MM.1S (cell line): ENCODE data around the gene ZMIZ2.

Source experiments
- DNase-seq: peaks from one replicate; pipeline ENCODE4 v3.0.0-alpha.2; 2015
- H2AFZ ChIP-seq: fragments of 300-600 bp; sonication (generic); 2 replicates; pipeline ENCODE4 v1.6.0; 2016; ENCODE audit warnings: antibody characterized with exemption, low read length
- H3F3A ChIP-seq: fragments of 300-600 bp; sonication (generic); 2 replicates; pipeline ENCODE4 v1.6.1; 2016; ENCODE audit warnings: mild to moderate bottlenecking, antibody characterized with exemption, low read length, moderate library complexity, mixed read lengths; ENCODE audit not compliant: insufficient read depth
- H3K27ac ChIP-seq: fragments of 300-600 bp; sonication (generic); 2 replicates; pipeline ENCODE4 v1.5.1; 2016; ENCODE audit warnings: mild to moderate bottlenecking, low read length
- H3K27me3 ChIP-seq: fragments of 300-600 bp; sonication (generic); replicated peaks from 2 replicates; pipeline ENCODE4 v1.6.0; 2016; ENCODE audit warnings: low read length; ENCODE audit not compliant: insufficient read depth
- H3K36me3 ChIP-seq: fragments of 300-600 bp; sonication (generic); replicated peaks from 2 replicates; pipeline ENCODE4 v1.6.1; 2016; ENCODE audit warnings: mild to moderate bottlenecking, low read length, mixed read lengths; ENCODE audit not compliant: insufficient read depth
- H3K4me1 ChIP-seq: fragments of 300-600 bp; sonication (generic); 2 replicates; pipeline ENCODE4 v1.6.1; 2016; ENCODE audit warnings: low read length, mixed read lengths
- H3K4me2 ChIP-seq: fragments of 300-600 bp; sonication (generic); 2 replicates; pipeline ENCODE4 v1.6.0; 2016; ENCODE audit warnings: low read depth, low read length
- H3K4me3 ChIP-seq: fragments of 300-600 bp; sonication (generic); 2 replicates; pipeline ENCODE4 v1.5.1; 2016; ENCODE audit warnings: low read length, mixed read lengths
- H3K79me2 ChIP-seq: fragments of 300-600 bp; sonication (generic); 2 replicates; pipeline ENCODE4 v1.6.1; 2016; ENCODE audit warnings: mixed run types, low read length, mixed read lengths
- H3K9ac ChIP-seq: fragments of 300-600 bp; sonication (generic); 2 replicates; pipeline ENCODE4 v1.6.1; 2016; ENCODE audit warnings: low read length, mixed read lengths
- H3K9me2 ChIP-seq: fragments of 300-600 bp; sonication (generic); replicated peaks from 2 replicates; pipeline ENCODE4 v1.6.1; 2016; ENCODE audit warnings: mild to moderate bottlenecking, low read length, mixed read lengths; ENCODE audit not compliant: insufficient read depth
- H3K9me3 ChIP-seq: fragments of 300-600 bp; sonication (generic); replicated peaks from 2 replicates; pipeline ENCODE4 v1.6.1; 2016; ENCODE audit warnings: mild to moderate bottlenecking, low read length, mixed read lengths; ENCODE audit not compliant: insufficient read depth
- H4K20me1 ChIP-seq: fragments of 300-600 bp; sonication (generic); 2 replicates; pipeline ENCODE4 v1.6.1; 2016; ENCODE audit warnings: mild to moderate bottlenecking, low read length, moderate library complexity, mixed read lengths; ENCODE audit not compliant: insufficient read depth
- EZH2 ChIP-seq: fragments of 300-600 bp; sonication (generic); optimal IDR thresholded peaks from 2 replicates; pipeline ENCODE3; 2017; ENCODE audit warnings: low read depth, mild to moderate bottlenecking, antibody characterized with exemption, low read length, mixed read lengths
- EZH2phosphoT487 ChIP-seq: fragments of 300-600 bp; sonication (generic); IDR thresholded peaks from 2 replicates; pipeline ENCODE4 v1.6.1; 2018; ENCODE audit warnings: antibody characterized with exemption, low read length
- TF ChIP-seq, protein P1 (sequence below): fragments of 300-600 bp; sonication (generic); IDR thresholded peaks from 2 replicates; pipeline ENCODE4 v1.5.1; 2016; ENCODE audit warnings: antibody characterized with exemption, low read length, mixed read lengths

ZMIZ2 gene

DNA sequence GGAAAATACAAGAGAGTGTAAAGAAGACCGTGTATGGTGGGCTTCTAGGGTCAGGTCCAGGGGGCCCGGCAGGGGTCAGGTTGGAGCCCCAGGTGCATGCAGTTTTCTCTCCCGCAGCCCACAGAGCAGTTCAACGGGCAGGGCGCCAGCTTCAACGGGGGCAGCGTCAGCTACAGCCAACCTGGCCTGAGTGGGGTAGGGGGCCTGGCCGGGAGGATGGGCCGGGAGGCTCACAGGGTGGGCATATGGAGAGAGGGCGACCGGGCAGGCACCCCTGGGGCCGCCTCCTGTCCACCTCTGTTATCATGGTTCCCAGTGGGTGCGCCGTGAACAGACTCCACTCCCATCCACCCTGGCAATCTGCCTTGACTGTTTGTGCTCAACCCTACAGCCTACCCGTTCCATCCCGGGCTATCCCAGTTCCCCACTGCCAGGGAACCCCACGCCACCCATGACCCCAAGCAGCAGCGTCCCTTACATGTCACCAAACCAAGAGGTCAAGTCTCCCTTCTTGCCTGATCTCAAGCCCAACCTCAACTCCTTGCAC lies 11.5 kb downstream of the ZMIZ2 start:
- no peak overlapping the region for H2AFZ ChIP-seq
- no peak overlapping the region for H3K9ac ChIP-seq
- H3K4me1 ChIP-seq = no peaks in the 10 kb centered on the region
- H3K9me2 ChIP-seq = no peaks in the 10 kb centered on the region
- H3K36me3 ChIP-seq = no peaks in the 10 kb centered on the region; the same call in 1 of the 2 replicates
- H3K9me3 ChIP-seq = no peaks in the 10 kb centered on the region
- H3K4me2 ChIP-seq = no peak overlapping the region
- H3K79me2 ChIP-seq = peaks cover 20% of the 10 kb centered on the region
- H3F3A ChIP-seq = no peaks in the 10 kb centered on the region
- TF ChIP-seq EZH2 = no peak
- no peak for TF ChIP-seq EZH2phosphoT487
- TF ChIP-seq, protein P1, sequence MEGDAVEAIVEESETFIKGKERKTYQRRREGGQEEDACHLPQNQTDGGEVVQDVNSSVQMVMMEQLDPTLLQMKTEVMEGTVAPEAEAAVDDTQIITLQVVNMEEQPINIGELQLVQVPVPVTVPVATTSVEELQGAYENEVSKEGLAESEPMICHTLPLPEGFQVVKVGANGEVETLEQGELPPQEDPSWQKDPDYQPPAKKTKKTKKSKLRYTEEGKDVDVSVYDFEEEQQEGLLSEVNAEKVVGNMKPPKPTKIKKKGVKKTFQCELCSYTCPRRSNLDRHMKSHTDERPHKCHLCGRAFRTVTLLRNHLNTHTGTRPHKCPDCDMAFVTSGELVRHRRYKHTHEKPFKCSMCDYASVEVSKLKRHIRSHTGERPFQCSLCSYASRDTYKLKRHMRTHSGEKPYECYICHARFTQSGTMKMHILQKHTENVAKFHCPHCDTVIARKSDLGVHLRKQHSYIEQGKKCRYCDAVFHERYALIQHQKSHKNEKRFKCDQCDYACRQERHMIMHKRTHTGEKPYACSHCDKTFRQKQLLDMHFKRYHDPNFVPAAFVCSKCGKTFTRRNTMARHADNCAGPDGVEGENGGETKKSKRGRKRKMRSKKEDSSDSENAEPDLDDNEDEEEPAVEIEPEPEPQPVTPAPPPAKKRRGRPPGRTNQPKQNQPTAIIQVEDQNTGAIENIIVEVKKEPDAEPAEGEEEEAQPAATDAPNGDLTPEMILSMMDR = no peak
- H3K4me3 ChIP-seq = no peak overlapping the region
- no peak overlapping the region for H3K27ac ChIP-seq
- DNase-seq = no peak
- no peaks in the 10 kb centered on the region for H4K20me1 ChIP-seq
- no peaks in the 10 kb centered on the region for H3K27me3 ChIP-seq

DNA sequence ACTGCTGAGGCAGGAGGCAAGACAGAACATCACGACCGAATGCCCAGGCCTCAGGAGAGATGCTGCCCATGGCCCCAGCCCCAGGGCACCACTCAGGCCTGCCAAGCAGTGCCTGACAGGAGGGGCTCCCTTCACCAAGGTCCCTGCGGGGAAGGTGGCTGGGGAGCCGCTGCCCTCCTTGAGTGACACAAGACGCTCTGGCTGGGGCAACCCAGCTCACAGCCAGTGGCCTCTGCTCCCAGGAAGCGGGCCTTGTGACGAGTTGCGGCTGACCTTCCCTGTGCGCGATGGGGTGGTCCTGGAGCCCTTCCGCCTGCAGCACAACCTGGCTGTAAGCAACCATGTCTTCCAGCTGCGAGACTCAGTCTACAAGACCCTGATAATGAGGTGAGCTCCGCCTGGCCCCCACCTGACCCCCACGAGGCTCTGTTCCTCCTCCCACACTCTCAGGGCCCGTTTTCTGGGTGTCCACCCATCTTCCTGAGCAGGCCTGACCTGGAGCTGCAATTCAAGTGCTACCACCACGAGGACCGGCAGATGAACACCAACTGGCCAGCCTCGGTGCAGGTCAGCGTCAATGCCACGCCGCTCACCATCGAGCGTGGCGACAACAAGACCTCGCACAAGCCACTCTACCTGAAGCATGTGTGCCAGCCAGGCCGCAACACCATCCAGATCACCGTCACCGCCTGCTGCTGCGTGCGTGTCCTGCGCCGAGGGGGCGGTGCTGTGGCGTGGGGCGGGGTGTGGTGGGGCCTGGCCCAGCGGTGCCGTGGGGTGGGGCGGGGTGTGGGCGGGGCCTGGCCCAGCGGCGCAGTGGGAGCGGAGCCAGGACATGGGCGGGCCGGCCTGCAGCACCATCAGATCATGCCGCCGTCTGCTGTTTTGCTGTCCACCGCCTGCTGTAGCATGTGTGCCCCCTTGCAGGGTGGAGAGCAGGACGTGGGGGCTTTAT lies 12.8 kb downstream of the ZMIZ2 start:
- peaks cover 2% of the 10 kb centered on the region for H3K36me3 ChIP-seq
- H3K27ac ChIP-seq = no peak overlapping the region
- peaks cover 6% of the 10 kb centered on the region; the same call in 1 of the 2 replicates for H3K79me2 ChIP-seq
- H2AFZ ChIP-seq = no peak overlapping the region
- H3K9me3 ChIP-seq = no peaks in the 10 kb centered on the region
- no peak for DNase-seq
- no peak overlapping the region for H3K9ac ChIP-seq
- no peak overlapping the region for H3K4me2 ChIP-seq
- H3K27me3 ChIP-seq = no peaks in the 10 kb centered on the region
- H3K9me2 ChIP-seq = no peaks in the 10 kb centered on the region
- no peak for TF ChIP-seq EZH2
- TF ChIP-seq, protein P1 = no peak
- no peaks in the 10 kb centered on the region for H3K4me1 ChIP-seq
- H3K4me3 ChIP-seq = no peak overlapping the region
- no peaks in the 10 kb centered on the region for H4K20me1 ChIP-seq
- H3F3A ChIP-seq = no peaks in the 10 kb centered on the region

DNA sequence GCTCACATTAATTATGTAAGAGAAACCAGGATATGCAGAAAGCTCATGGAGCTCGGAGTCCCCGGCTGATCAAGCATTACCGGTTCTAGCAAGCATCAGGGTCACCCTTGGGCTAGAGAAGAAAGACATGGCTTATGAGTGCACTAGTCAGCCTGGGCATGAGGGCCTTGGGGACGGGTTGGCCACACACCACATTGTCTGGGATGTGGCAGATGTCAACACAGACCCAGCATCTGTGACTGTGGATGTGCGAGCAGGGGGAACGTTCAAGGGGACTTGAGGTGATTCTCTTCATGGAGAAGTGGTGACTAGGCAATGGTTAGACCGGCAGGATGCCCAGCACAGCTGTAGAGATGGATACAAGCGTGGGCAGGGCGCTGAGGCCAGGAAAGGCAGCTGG lies 13.7 kb downstream of the ZMIZ2 start:
- no peaks in the 10 kb centered on the region for H3K9me2 ChIP-seq
- H3K79me2 ChIP-seq = no peaks in the 10 kb centered on the region; the same call in 1 of the 2 replicates
- H3K9ac ChIP-seq = no peak overlapping the region

More for the DNA sequence above, 13.7 kb downstream of the ZMIZ2 start:
- H3K36me3 ChIP-seq = peaks cover 4% of the 10 kb centered on the region
- H3K4me3 ChIP-seq = no peak overlapping the region
- H3F3A ChIP-seq = no peaks in the 10 kb centered on the region
- H3K9me3 ChIP-seq = no peaks in the 10 kb centered on the region
- no peak overlapping the region for H3K27ac ChIP-seq
- TF ChIP-seq EZH2 (no peak), EZH2phosphoT487 (no peak)
- TF ChIP-seq, protein P1 = no peak
- H3K4me2 ChIP-seq = no peak overlapping the region
- DNase-seq = no peak
- H4K20me1 ChIP-seq = no peaks in the 10 kb centered on the region
- no peaks in the 10 kb centered on the region for H3K27me3 ChIP-seq
- peaks cover 5% of the 10 kb centered on the region; the same call in 1 of the 2 replicates for H3K4me1 ChIP-seq
- no peak overlapping the region for H2AFZ ChIP-seq
